B cell (primary cell): Measurements from ENCODE around the gene PCDHB1.
"Not testable (repeated sequence)": the region's sequence is repeated elsewhere in the genome, so short reads cannot be mapped to it uniquely, and the experiment has no call there.

Source experiments
- EZH2 ChIP-seq: IDR thresholded peaks from 2 replicates; pipeline ENCODE4 v1.6.1; 2012; ENCODE audit warnings: borderline replicate concordance, low read depth, mild to moderate bottlenecking, moderate library complexity, low read length; ENCODE audit not compliant: insufficient read depth, poor library complexity, severe bottlenecking
- TF ChIP-seq, protein P1 (sequence below): fragments of 200-600 bp; IDR thresholded peaks from one replicate; pipeline ENCODE4 v1.8.0; 2022; ENCODE audit warnings: antibody characterized with exemption, mild to moderate bottlenecking

DNA sequence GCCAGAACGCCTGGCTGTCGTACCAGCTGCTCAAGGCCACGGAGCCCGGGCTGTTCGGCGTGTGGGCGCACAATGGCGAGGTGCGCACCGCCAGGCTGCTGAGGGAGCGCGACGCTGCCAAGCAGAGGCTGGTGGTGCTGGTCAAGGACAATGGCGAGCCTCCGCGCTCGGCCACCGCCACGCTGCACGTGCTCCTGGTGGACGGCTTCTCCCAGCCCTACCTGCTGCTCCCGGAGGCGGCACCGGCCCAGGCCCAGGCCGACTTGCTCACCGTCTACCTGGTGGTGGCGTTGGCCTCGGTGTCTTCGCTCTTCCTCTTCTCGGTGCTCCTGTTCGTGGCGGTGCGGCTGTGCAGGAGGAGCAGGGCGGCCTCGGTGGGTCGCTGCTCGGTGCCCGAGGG lies 45.4 kb downstream of the PCDHB1 start:
- TF ChIP-seq, protein P1, sequence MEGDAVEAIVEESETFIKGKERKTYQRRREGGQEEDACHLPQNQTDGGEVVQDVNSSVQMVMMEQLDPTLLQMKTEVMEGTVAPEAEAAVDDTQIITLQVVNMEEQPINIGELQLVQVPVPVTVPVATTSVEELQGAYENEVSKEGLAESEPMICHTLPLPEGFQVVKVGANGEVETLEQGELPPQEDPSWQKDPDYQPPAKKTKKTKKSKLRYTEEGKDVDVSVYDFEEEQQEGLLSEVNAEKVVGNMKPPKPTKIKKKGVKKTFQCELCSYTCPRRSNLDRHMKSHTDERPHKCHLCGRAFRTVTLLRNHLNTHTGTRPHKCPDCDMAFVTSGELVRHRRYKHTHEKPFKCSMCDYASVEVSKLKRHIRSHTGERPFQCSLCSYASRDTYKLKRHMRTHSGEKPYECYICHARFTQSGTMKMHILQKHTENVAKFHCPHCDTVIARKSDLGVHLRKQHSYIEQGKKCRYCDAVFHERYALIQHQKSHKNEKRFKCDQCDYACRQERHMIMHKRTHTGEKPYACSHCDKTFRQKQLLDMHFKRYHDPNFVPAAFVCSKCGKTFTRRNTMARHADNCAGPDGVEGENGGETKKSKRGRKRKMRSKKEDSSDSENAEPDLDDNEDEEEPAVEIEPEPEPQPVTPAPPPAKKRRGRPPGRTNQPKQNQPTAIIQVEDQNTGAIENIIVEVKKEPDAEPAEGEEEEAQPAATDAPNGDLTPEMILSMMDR: not testable (repeated sequence)
- not testable (repeated sequence) for TF ChIP-seq EZH2
